Measurements from ENCODE around the gene MYPOP.
"Not testable (repeated sequence)": the region's sequence is repeated elsewhere in the genome, so short reads cannot be mapped to it uniquely, and the experiment has no call there.

Gene MYPOP

GRCh38 chr19:45882652-45883585 is 19.5 kb downstream of the MYPOP start:
- peak; percentile 71 to 81 for DNase-seq

- DNase-seq: no peak
Measured at GRCh38 chr19:45881909-45882528, 20.4 kb downstream of the MYPOP start.

- DNase-seq: no peak
Measured at GRCh38 chr19:45881082-45881908, 21.1 kb downstream of the MYPOP start.

GRCh38 chr19:45879971-45880370 is 22.4 kb downstream of the MYPOP start:
- no peak for DNase-seq

GRCh38 chr19:45879055-45879454 is 23.4 kb downstream of the MYPOP start:
- DNase-seq: no peak

- no peak for DNase-seq
Measured at GRCh38 chr19:45878043-45878794, 24.2 kb downstream of the MYPOP start.

- peak in 1 of 2 experiments; percentile 34 for DNase-seq
Measured at GRCh38 chr19:45876411-45877197, 25.8 kb downstream of the MYPOP start.

- no peak for DNase-seq
Measured at GRCh38 chr19:45876161-45876410, 26.3 kb downstream of the MYPOP start.

GRCh38 chr19:45874620-45874966 is 27.8 kb downstream of the MYPOP start:
- DNase-seq: no peak

GRCh38 chr19:45873219-45873772 is 29.1 kb downstream of the MYPOP start:
- DNase-seq: no peak

GRCh38 chr19:45872095-45872919 is 30.1 kb downstream of the MYPOP start:
- no peak for DNase-seq

- DNase-seq: no peak
Measured at GRCh38 chr19:45870798-45871197, 31.6 kb downstream of the MYPOP start.

GRCh38 chr19:45867241-45867640 is 35.2 kb downstream of the MYPOP start:
- DNase-seq: not testable (repeated sequence)

GRCh38 chr19:45866400-45867176 is 35.8 kb downstream of the MYPOP start:
- DNase-seq: no peak

- no peak for DNase-seq
Measured at GRCh38 chr19:45865269-45865948, 37.0 kb downstream of the MYPOP start.

- no peak for DNase-seq
Measured at GRCh38 chr19:45864629-45865082, 37.8 kb downstream of the MYPOP start.

GRCh38 chr19:45863840-45864628 is 38.4 kb downstream of the MYPOP start, which contains the start of gene FOXA3:
Gene FOXA3 (plus strand): TSS chr19:45864326. CDS start chr19:45864457, 131 bp downstream.
- peak; percentile 41 to 53 for DNase-seq

- no peak for DNase-seq
Measured at GRCh38 chr19:45863335-45863839, 39.0 kb downstream of the MYPOP start.

Measured in stimulated activated CD4-positive, alpha-beta T cell treated with anti-CD3 and anti-CD28 coated beads, Interleukin-4, amount 100 ng/mL, for 4 hours (primary cell).